ENCODE measurements around the gene AADACL4. TPM values are rescaled to one million over a fixed set of nuclear protein-coding genes. Genes with fewer than 3 reads are reported as not detected.

Gene AADACL4
- total RNA-seq, 1 donor: 0.43 TPM

DNA sequence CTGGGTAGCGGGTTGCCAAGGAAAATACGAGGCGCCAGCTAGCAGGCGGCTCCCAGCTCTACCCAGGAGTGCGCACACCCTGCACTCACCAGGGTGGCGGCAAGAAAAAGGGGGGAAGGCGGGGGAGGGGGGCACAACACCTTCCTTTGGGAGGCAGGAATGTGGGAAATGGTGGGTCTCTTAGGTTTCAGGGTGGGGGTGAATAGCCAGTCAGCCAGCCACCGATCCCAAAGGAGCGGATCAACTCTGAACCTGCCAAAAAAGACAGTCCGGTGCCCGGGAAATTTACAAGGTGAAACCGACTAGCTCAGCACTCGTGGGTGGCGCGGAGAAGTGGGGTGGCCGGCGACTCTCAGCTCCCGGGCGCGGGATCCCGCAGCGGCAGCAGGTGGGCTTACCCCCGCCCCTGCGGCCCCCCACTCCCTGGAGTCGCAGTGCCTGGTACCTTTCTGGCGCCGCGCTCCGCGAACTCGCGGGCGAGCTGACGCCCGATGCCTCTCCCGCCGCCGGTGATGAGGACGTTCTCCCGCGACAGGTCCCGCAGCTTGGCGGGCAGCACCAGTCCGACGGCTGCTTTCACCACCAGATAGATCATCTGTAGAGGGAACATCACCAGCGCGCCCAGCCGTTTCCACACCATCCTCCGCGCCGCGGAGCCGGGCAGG, 27.0 kb upstream of the AADACL4 start:
- DNase-seq (ENCODE audit: low read depth): peak; percentile 35
- peak overlapping the region; percentile 74 for H3K4me3 ChIP-seq (ENCODE audit: low read depth, low read length)
- TF ChIP-seq, protein P1, sequence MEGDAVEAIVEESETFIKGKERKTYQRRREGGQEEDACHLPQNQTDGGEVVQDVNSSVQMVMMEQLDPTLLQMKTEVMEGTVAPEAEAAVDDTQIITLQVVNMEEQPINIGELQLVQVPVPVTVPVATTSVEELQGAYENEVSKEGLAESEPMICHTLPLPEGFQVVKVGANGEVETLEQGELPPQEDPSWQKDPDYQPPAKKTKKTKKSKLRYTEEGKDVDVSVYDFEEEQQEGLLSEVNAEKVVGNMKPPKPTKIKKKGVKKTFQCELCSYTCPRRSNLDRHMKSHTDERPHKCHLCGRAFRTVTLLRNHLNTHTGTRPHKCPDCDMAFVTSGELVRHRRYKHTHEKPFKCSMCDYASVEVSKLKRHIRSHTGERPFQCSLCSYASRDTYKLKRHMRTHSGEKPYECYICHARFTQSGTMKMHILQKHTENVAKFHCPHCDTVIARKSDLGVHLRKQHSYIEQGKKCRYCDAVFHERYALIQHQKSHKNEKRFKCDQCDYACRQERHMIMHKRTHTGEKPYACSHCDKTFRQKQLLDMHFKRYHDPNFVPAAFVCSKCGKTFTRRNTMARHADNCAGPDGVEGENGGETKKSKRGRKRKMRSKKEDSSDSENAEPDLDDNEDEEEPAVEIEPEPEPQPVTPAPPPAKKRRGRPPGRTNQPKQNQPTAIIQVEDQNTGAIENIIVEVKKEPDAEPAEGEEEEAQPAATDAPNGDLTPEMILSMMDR (IDR thresholded peaks at IDR 0.05; ENCODE audit: insufficient read depth, low read depth, low read length): no peak

DNA sequence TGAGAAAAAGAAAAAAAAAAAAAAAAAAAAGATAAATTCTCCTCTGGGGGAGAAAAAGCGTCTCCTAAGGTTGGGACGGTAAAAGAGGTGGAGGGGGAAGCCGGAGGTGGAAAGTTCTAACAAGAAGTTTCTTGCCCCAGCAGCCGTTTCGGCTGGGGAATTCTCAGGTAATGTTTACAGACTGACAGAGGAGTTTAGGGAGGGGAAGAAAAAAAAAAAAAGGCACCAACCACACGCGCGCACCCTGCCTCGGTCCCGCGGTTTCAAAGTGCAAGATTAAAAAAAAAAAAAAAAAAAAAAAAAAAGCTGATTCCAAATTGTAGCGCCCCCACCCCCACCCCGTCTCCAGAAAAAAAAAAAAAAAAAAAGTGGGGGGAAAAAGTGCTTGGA, 26.4 kb upstream of the AADACL4 start:
- peak; percentile 7 for DNase-seq (ENCODE audit: low read depth)
- H3K4me3 ChIP-seq (ENCODE audit: low read depth, low read length): peak overlapping the region; percentile 74
- TF ChIP-seq, protein P1 (IDR thresholded peaks at IDR 0.05; ENCODE audit: insufficient read depth, low read depth, low read length): no peak

- DNase-seq (ENCODE audit: low read depth): peak; percentile 88
Observed at GRCh38 chr1:12617901-12618660, 25.8 kb upstream of the AADACL4 start, which contains the start of gene DHRS3. TSS of gene DHRS3 (minus strand) at chr1:12618210. CDS start at chr1:12617348, 862 bp downstream.

GRCh38 chr1:12618661-12618964, 25.3 kb upstream of the AADACL4 start:
- DNase-seq (ENCODE audit: low read depth): no peak
- peak overlapping the region; percentile 74 for H3K4me3 ChIP-seq (ENCODE audit: low read depth, low read length)
- TF ChIP-seq, protein P1 (IDR thresholded peaks at IDR 0.05; ENCODE audit: insufficient read depth, low read depth, low read length): no peak

More at GRCh38 chr1:12617901-12618660, 25.8 kb upstream of the AADACL4 start, which contains the start of gene DHRS3:
- TF ChIP-seq, protein P1 (IDR thresholded peaks at IDR 0.05; ENCODE audit: insufficient read depth, low read depth, low read length): no peak
- H3K4me3 ChIP-seq (ENCODE audit: low read depth, low read length): peak within 1 kb of the TSS; percentile 74

DNA sequence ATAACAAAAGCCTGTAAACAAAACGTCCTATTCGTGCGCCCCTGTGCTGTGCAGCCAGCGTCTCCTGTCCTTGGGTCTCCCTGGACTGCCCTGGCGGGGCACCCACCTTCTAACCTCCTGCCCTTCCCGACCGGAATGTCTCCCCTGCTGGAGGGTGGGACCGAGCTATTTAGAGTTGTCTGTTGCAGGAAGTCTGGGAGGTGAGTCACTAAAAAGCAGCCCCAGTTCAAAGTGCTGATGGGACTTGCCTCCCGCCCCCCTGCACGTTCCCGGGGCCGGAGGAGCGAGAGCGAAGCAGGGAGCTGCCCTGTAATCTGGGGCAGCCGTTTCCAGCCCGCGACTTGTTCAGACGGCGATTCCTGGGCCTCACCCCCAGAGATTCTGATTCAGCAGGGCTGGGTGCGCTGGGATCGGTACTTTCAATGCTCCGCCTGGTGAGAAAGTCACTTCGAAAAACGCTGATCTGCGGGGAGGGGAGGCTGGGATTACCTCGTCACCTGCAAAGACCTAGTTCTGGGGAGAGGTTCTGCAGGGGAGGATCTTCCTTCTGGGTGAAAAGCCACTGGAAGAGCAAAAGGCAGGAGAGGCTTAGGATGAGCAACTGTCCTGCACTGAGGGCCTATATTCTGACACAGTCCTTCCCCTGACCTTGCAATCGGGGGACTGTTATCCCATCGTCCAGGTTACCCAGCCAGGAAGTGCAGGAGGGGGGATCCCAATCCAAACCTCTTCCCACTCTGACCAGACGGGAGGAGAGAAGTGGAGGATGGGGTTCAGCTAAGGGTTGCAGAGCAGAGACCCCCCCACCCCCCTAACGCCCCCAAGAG, 24.7 kb upstream of the AADACL4 start:
- DNase-seq (ENCODE audit: low read depth): peak; percentile 91
- TF ChIP-seq, protein P1 (IDR thresholded peaks at IDR 0.05; ENCODE audit: insufficient read depth, low read depth, low read length): no peak
- peak overlapping the region; percentile 74 for H3K4me3 ChIP-seq (ENCODE audit: low read depth, low read length)

DNA sequence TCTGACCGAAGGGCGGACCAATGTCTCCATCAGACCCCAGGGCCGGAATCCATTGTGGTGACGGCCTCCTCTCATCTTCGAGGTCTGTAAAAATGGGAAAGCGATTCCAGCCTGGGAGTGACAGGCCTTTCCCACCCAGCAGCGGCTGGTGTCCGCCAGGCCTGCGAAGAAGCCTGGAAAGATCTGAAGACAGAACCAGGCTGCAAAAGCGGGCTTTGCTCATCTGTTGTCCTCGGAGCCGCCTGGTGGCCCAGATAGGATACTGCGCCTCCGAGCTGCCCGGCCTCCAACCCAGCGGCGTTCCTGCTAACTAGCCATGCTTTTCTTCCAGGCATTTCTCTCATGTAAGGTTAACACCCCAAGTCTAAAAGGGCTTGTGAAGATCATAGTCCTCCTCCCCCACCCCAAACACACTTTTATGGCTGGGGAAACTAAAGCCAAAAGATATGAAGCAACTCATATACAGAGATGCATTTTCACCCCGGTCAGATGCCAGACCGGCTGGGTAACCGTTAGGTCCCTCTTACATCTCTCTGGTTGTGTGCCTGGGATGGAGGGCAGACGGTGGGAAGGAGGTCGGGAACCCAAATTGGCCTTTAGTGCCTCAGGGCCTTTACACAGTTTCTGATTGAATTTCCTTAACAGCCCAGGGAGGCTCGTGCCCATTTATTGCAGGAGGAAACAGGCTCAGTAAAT, 23.9 kb upstream of the AADACL4 start:
- TF ChIP-seq, protein P1 (IDR thresholded peaks at IDR 0.05; ENCODE audit: insufficient read depth, low read depth, low read length): peak; percentile 98
- H3K4me3 ChIP-seq (ENCODE audit: low read depth, low read length): peak overlapping the region; percentile 74
- peak; percentile 90 for DNase-seq (ENCODE audit: low read depth)
